GM12892 (cell line): ENCODE measurements around the gene USP15.

Experiments used
- POLR2A ChIP-seq: IDR thresholded peaks from 2 replicates; pipeline ENCODE4 v1.6.1; 2011; ENCODE audit warnings: low read depth, low read length, control low read depth
- POLR2AphosphoS5 ChIP-seq: IDR thresholded peaks from 2 replicates; pipeline ENCODE4 v1.6.1; 2011; ENCODE audit warnings: low read depth, low read length, control low read depth
- TAF1 ChIP-seq: IDR thresholded peaks from 2 replicates; pipeline ENCODE4 v1.6.1; 2011; ENCODE audit warnings: low read depth, mild to moderate bottlenecking, control low read depth, low read length, borderline replicate concordance

DNA sequence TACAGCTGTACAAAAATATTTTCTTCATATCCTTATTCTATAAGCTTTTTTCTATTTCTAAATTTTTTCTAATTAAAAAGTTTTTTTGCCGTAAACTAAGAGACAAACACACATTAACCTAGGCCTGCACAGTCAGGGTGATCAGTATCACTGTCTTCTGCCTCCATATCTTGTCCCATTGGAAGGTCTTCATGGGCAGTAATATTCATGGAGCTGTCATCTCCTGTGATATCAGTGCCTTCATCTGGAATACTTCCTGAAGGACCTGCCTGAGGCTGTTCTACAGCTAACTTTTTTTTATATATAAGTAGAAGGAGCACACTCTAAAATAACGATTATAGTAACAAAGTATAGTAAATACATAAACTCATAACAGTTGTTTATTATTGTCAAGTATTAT, 17.8 kb downstream of the USP15 start:
- TF ChIP-seq TAF1 = no peak
- no peak for TF ChIP-seq POLR2A
- TF ChIP-seq POLR2AphosphoS5 = no peak
